ENCODE results near the gene KCNA3. TPM values are rescaled to one million over a fixed set of nuclear protein-coding genes. Genes with fewer than 3 reads are reported as not detected.

Gene KCNA3
- total RNA-seq, 1 experiment from 2014 or later = 1.2 TPM

GRCh38 chr1:110671361-110671760 lies 3.4 kb downstream of the KCNA3 start (continued):
- TF ChIP-seq OVOL2 (CRISPR knock-in tag; IDR thresholded peaks at IDR 0.05; ENCODE audit: borderline replicate concordance) (no peak), PREB (CRISPR knock-in tag; IDR thresholded peaks at IDR 0.05; ENCODE audit: borderline replicate concordance) (no peak), ZNF396 (CRISPR knock-in tag; IDR thresholded peaks at IDR 0.05; ENCODE audit: borderline replicate concordance) (no peak)

- Mint-ChIP-seq H3K27ac (no peak overlapping the region), H3K4me3 (no peak overlapping the region), H3K9me3 (no peaks in the 10 kb centered on the region), H3K36me3 (peaks cover 3% of the 10 kb centered on the region; the same call in 1 of the 2 replicates), H3K4me1 (peaks cover 3% of the 10 kb centered on the region), H3K27me3 (ENCODE audit: low read depth) (peaks cover 41% of the 10 kb centered on the region)
- ATAC-seq (no peak), DNase-seq (ENCODE audit: low spot score) (no peak)
- TF ChIP-seq ZNF396 (CRISPR knock-in tag; IDR thresholded peaks at IDR 0.05; ENCODE audit: borderline replicate concordance) (no peak), GRHL2 (CRISPR knock-in tag; IDR thresholded peaks at IDR 0.05; ENCODE audit: insufficient replicate concordance, severe bottlenecking) (no peak), ATF6 (CRISPR knock-in tag; IDR thresholded peaks at IDR 0.05) (no peak), CREM (CRISPR knock-in tag; IDR thresholded peaks at IDR 0.05) (no peak), CBFB (CRISPR knock-in tag; IDR thresholded peaks at IDR 0.05; ENCODE audit: low read depth) (no peak), IRF2 (CRISPR knock-in tag; IDR thresholded peaks at IDR 0.05; ENCODE audit: borderline replicate concordance, low read depth) (no peak), ZNF425 (CRISPR knock-in tag; conservative IDR thresholded peaks at IDR 0.05) (no peak), TP53 (CRISPR knock-in tag; IDR thresholded peaks at IDR 0.05) (no peak), ESRRA (CRISPR knock-in tag; IDR thresholded peaks at IDR 0.05; ENCODE audit: borderline replicate concordance) (no peak), E2F1 (CRISPR knock-in tag; IDR thresholded peaks at IDR 0.05) (no peak), NFATC4 (CRISPR knock-in tag; IDR thresholded peaks at IDR 0.05) (no peak), MAX (CRISPR knock-in tag; IDR thresholded peaks at IDR 0.05) (no peak), SMAD3 (CRISPR knock-in tag; IDR thresholded peaks at IDR 0.05; ENCODE audit: borderline replicate concordance) (no peak)
- ChIA-PET CTCF (no interaction called here), POLR2A (no interaction called here)
Measured at GRCh38 chr1:110668549-110668948, 6.2 kb downstream of the KCNA3 start.

- peaks cover 34% of the 10 kb centered on the region for H3K27me3 Mint-ChIP-seq (ENCODE audit: low read depth)
- CTCF ChIA-PET = interaction anchor here (0.9 kb wide), 1 partner anchor 113 kb away, joined by 4 read pairs; no protein-coding TSS in a partner anchor
- DNase-seq (ENCODE audit: low spot score) (no peak), ATAC-seq (no peak)
- H3K36me3 Mint-ChIP-seq = no peaks in the 10 kb centered on the region
- no peaks in the 10 kb centered on the region for H3K9me3 Mint-ChIP-seq
- no peak overlapping the region for H3K27ac Mint-ChIP-seq
- POLR2A ChIA-PET = no interaction called here
- no peaks in the 10 kb centered on the region for H3K4me1 Mint-ChIP-seq
- no peak overlapping the region for H3K4me3 Mint-ChIP-seq
- TF ChIP-seq FOXP4 (CRISPR knock-in tag; IDR thresholded peaks at IDR 0.05) (no peak), ZBTB43 (CRISPR knock-in tag; IDR thresholded peaks at IDR 0.05) (no peak), ZMAT4 (CRISPR knock-in tag; IDR thresholded peaks at IDR 0.05) (no peak), NFYB (CRISPR knock-in tag; conservative IDR thresholded peaks at IDR 0.05; ENCODE audit: low read depth) (no peak), E2F5 (CRISPR knock-in tag; IDR thresholded peaks at IDR 0.05) (no peak)
Measured at GRCh38 chr1:110667776-110668175, 7.0 kb downstream of the KCNA3 start.
